Measurements from ENCODE around the gene ROBO1.

DNA sequence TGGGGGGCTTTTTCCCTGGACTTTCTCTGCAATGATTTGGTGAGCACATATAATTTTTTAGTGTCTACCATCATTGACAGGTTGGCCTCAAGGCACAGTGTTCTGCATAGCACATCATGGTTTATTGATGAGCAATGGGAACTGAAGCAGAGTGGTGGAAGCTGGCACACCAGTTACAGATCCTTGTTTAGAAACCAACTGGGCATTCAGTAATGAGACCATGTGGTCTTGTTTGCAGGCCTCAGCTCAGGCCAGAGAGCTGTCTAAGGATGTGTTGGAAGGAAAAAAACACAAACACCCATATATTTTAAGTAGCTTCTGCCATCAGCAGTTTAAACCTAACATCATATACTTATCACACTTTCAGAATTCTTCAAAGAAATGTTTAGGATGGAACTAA is 610.6 kb downstream of the ROBO1 start:
- TF ChIP-seq POLR2AphosphoS5 (IDR thresholded peaks at IDR 0.05; ENCODE audit: borderline replicate concordance, low read depth, low read length) (no peak), EZH2 (IDR thresholded peaks at IDR 0.05) (no peak), FOXP2 (optimal IDR thresholded peaks at IDR 0.05; ENCODE audit: control extremely low read depth, extremely low read length, insufficient read depth) (no peak)

Data from SK-N-MC (cell line).